ENCODE data around the gene DAB2.

The DAB2 gene

GRCh38 chr5:39424736-39425637 is at the start of gene DAB2:
Gene DAB2, minus strand, starts transcription at chr5:39424980. Its CDS starts 30,660 bp downstream, at chr5:39394320.
- peak in 3 of 4 experiments; percentile 1 to 20 (median 13) for DNase-seq

DNA sequence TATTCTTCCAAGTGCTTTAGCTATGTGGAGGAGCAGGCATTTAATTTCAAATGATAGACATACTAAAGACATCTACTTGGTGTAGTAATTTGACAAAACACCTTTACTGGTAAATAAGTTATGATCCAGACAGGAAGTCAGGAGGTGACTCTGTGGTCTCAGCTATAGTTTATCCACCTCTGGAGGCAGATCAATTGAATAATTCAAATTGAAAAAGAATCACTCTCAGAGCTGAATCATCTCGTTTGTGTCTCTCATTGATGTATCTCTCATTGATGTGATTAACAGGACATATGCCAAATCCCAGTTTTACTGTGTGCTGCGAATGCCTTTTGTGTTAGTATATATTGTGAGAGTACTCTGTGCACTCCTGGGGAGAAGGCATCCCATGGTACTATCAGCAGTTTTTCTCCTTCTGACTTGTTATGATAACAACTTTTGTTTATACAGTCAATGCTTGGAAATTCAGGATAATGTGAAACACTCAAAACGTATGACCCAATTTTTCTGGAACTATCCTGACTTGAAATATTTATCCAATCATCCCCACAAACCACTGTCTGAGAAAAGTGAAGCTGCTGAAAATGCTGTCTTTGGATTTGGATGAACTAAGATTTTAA is 48.5 kb upstream of the DAB2 start:
- DNase-seq: no peak

- no peak for DNase-seq
These were observed 47.2 kb upstream of the DAB2 start for GRCh38 chr5:39471836-39472508.

DNA sequence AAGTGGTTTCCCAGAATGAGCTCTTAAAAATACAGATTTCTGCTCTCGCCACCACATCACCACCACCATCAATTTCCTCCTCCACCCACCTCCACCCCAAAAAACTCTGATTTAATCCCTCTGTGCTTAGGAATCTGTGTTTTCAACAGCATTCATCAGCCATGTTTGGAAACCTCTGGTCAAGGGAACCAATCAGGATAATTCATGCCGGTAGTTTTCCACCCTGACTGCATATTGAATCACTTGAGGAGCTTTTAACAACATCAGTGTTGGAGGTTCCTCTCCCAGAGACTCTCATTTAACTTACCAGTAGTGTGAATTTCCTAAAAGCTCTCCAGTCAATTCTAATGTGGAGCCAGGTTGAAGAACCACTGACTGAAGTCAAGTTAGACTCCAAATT is 46.0 kb upstream of the DAB2 start:
- DNase-seq: no peak

GRCh38 chr5:39469777-39470415 is 45.1 kb upstream of the DAB2 start:
- no peak for DNase-seq

GRCh38 chr5:39469176-39469575 is 44.4 kb upstream of the DAB2 start:
- no peak for DNase-seq

GRCh38 chr5:39466846-39467245 is 42.1 kb upstream of the DAB2 start:
- DNase-seq: no peak

GRCh38 chr5:39465843-39466242 is 41.1 kb upstream of the DAB2 start:
- no peak for DNase-seq

DNA sequence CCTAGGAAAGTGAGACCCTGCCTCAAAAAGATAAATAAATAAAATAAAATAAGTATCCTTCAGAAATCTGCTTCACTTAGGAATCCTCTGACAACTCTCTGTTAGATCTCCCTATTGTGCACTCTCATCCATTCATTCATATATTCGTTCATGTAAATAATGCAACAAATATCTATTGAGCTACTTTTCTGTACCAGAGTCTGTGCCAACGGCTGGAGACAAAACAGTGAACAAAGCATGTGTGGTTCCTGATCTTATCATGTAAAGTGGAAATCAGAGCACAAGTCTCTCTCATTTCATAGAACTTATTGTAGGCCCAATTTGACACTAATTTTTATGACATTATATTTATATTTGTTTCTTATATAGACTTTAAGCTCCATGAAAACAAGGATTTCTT is 40.3 kb upstream of the DAB2 start:
- no peak for DNase-seq

DNA sequence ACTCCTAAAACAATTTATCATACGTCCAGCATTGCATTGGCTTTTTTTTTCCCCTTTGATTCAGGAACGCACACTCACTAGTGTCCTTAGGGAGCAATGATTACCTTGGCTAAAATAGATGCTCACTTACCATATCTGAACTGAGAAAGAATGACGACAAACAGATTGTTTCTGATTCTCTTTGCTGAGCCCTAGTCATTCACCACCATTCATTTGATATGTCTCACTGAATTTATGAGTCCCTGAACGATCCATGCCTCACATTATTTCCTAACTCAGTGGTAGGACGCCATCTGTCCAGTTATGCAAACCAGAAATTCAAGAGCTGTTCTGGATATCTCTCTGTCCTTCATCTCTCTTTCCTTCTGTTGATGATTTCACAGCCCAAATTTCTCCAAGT is 39.3 kb upstream of the DAB2 start:
- no peak for DNase-seq

- no peak for DNase-seq
These were observed 37.4 kb upstream of the DAB2 start for GRCh38 chr5:39462211-39462610.

GRCh38 chr5:39461007-39461682 is 36.4 kb upstream of the DAB2 start:
- DNase-seq: peak in 1 of 4 experiments; percentile 1

DNA sequence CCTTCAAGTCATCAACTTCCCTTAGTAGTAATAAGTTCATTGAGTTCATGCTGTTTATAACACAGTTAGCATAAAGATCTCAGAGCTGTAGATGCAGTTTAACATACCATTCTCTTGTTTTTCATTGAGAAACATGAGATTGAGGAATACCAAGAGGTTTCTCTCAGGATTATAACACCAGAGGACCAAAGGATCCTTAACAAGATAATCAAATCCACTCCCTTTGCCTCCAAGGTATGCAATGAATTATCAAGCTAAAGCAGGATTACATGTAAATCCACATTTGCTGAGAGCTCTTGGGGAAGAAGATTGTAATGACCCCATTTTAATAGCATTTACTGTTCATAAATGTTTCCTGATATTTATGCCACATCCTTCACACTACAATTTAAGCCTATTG is 35.1 kb upstream of the DAB2 start:
- no peak for DNase-seq

GRCh38 chr5:39459071-39459470 is 34.3 kb upstream of the DAB2 start:
- no peak for DNase-seq

DNA sequence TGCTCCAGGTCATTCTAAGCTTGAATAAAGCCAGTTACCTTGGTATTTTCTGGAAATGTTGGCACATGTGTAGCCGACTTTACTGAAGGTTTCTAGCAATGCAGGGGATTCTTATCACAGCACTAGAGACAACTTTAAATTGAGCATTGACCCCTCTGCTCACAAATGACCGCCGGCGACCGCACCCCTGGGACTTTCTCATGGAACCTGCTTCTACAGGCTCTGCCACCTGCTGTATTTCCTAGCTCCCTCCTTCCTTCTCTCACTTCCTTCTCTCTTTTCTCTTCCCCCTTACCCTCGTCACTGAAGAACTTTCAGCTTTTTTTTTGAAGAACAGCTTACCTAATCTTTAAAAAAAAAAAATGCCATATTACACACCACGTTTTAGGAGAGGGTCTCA is 30.9 kb upstream of the DAB2 start:
- no peak for DNase-seq

DNA sequence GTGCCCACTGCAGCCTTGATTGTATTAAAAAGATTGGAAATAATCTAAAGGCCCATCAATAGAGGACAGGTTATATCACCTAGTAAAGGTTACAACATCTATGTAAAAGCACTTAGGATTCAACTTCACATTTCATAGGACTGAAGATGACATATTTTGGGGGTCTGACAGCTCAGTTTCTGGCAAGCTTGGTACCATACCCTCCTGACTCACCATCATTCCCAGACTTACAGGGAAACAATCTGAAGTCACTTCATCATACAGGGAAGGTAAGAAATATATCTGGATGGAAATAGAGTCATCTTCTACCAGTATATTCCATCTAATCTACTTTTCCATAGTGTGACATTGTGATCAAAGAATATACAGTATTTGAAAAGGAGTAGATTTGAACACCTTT is 28.8 kb upstream of the DAB2 start:
- DNase-seq: no peak

GRCh38 chr5:39452846-39453245 is 28.1 kb upstream of the DAB2 start:
- no peak for DNase-seq

- no peak for DNase-seq
These were observed 26.6 kb upstream of the DAB2 start for GRCh38 chr5:39451276-39451941.

GRCh38 chr5:39450487-39450886 is 25.7 kb upstream of the DAB2 start:
- DNase-seq: no peak

GRCh38 chr5:39449591-39449990 is 24.8 kb upstream of the DAB2 start:
- DNase-seq: no peak

DNA sequence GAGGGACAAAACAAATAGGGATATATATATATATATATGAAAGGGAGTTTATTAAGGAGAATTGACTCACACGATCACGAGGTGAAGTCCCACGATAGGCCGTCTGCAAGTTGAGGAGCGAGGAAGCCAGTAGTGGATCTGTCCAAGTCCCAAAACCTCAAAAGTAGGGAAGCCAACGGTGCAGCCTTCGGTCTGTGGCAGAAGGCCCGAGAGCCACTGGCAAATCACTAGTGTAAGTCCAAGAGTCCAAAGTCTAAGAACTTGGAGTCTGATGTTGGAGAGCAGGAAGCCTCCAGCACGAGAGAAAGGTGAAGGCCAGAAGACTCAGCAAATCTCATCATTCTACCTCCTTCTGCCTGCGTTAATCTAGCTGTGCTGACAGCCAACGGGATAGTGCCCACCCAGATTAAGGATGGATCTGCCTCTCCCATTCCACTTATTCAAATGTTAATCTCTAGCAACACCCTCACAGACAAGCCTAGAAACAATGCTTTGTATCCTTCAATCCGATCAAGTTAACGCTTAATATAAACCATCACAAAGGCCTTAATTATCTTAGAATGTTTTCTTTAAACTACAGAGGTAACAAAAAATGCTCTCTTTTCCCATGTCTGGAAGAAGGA is 23.8 kb upstream of the DAB2 start:
- DNase-seq: no peak

DNA sequence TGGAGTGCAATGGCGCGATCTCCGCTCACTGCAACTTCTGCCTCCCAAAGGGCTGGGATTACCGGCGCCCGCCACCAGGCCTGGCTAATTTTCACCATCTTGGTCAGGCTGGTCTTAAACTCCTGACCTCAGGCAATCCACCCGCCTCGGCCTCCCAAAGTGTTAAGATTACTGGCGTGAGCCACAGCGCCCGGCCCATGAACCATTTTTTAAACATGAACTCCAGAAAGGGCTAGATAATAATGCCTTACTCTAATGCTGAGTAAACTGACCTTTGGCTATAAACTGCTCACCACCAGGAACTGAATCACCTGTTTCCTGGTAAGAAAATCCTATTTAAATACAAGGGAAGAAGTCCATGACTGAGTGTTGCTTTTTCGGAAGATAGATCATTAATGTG is 23.2 kb upstream of the DAB2 start:
- no peak for DNase-seq
